ENCODE measurements around the gene RALBP1. TPM values are rescaled to one million over a fixed set of nuclear protein-coding genes. Genes with fewer than 3 reads are reported as not detected.

RALBP1 gene
- total and polyA plus RNA-seq, 9 of the 15 experiments (the other 6 are each of a cell fraction or from before 2014, with no cell fraction given): 10.9 to 70.0 (median 61.3) TPM

DNA sequence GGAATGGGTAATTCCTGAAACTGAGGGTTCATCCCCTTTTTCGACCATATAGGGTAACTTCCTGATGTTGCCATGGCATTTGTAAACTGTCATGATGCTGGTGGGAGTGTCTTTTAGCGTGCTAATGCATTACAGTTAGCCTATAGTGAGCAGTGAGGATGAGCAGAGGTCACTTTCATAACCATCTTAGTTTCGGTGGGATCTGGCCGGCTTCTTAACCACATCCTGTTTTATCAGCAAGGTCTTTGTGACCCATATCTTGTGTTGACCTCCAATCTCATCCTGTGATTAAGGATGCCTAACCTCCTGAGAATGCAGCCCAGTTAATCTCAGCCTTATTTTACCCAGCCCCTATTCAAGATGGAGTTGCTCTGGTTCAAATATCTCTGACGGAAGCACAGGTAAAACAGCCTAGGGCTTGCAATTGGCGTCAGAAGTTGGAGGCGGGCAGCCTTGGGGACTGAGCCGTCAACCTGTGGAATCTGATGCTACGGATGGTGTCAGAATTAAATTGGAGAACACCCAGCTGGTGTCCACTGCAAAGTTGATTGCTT, 19.5 kb downstream of the RALBP1 start (continued):
- TF ChIP-seq TAF9B (IDR thresholded peaks at IDR 0.05; ENCODE audit: partially characterized antibody): no peak
- no peak for TF ChIP-seq XRCC4 (IDR thresholded peaks at IDR 0.05; ENCODE audit: extremely low read depth, insufficient read depth, insufficient read length)
- no peak for TF ChIP-seq ZNF197 (CRISPR knock-in tag; IDR thresholded peaks at IDR 0.05; ENCODE audit: low read depth)
- no peak for TF ChIP-seq FOXM1 (IDR thresholded peaks at IDR 0.05; ENCODE audit: low read depth)
- TF ChIP-seq FOXM1 (CRISPR knock-in tag; IDR thresholded peaks at IDR 0.05; ENCODE audit: low read depth): no peak
- no peak for TF ChIP-seq ELF2 (CRISPR knock-in tag; IDR thresholded peaks at IDR 0.05)
- no peak for TF ChIP-seq HIVEP1 (CRISPR knock-in tag; IDR thresholded peaks at IDR 0.05)
- no peak for TF ChIP-seq SLC30A9 (CRISPR knock-in tag; IDR thresholded peaks at IDR 0.05)
- TF ChIP-seq HDAC2 (IDR thresholded peaks at IDR 0.05): 0 out of 2 replicates have a peak, but pooled peaks have one; percentile 46
- no peak for TF ChIP-seq RBM34 (IDR thresholded peaks at IDR 0.05; ENCODE audit: borderline replicate concordance, insufficient read depth, low read length)
- TF ChIP-seq MTA3 (IDR thresholded peaks at IDR 0.05; ENCODE audit: borderline replicate concordance): no peak
- TF ChIP-seq, protein P1, sequence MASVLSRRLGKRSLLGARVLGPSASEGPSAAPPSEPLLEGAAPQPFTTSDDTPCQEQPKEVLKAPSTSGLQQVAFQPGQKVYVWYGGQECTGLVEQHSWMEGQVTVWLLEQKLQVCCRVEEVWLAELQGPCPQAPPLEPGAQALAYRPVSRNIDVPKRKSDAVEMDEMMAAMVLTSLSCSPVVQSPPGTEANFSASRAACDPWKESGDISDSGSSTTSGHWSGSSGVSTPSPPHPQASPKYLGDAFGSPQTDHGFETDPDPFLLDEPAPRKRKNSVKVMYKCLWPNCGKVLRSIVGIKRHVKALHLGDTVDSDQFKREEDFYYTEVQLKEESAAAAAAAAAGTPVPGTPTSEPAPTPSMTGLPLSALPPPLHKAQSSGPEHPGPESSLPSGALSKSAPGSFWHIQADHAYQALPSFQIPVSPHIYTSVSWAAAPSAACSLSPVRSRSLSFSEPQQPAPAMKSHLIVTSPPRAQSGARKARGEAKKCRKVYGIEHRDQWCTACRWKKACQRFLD (CRISPR knock-in tag; IDR thresholded peaks at IDR 0.05): peak; percentile 52; the same call in 1 of the 2 replicates
- TF ChIP-seq SMAD4 (CRISPR knock-in tag; conservative IDR thresholded peaks at IDR 0.05): peak; percentile 45; the same call in 1 of the 2 replicates
- TF ChIP-seq, protein P2, sequence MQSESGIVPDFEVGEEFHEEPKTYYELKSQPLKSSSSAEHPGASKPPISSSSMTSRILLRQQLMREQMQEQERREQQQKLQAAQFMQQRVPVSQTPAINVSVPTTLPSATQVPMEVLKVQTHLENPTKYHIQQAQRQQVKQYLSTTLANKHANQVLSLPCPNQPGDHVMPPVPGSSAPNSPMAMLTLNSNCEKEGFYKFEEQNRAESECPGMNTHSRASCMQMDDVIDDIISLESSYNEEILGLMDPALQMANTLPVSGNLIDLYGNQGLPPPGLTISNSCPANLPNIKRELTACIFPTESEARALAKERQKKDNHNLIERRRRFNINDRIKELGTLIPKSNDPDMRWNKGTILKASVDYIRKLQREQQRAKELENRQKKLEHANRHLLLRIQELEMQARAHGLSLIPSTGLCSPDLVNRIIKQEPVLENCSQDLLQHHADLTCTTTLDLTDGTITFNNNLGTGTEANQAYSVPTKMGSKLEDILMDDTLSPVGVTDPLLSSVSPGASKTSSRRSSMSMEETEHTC (IDR thresholded peaks at IDR 0.05): no peak
- TF ChIP-seq BHLHE40 (IDR thresholded peaks at IDR 0.05; ENCODE audit: low read length): no peak
- peak; percentile 76 to 87 for TF ChIP-seq KDM1A (IDR thresholded peaks at IDR 0.05)
- TF ChIP-seq MCM3 (IDR thresholded peaks at IDR 0.05): no peak
- peak; percentile 65; the same call in 1 of the 2 replicates for TF ChIP-seq PTTG1 (tag; IDR thresholded peaks at IDR 0.05; ENCODE audit: low read depth)
- TF ChIP-seq, protein P3, sequence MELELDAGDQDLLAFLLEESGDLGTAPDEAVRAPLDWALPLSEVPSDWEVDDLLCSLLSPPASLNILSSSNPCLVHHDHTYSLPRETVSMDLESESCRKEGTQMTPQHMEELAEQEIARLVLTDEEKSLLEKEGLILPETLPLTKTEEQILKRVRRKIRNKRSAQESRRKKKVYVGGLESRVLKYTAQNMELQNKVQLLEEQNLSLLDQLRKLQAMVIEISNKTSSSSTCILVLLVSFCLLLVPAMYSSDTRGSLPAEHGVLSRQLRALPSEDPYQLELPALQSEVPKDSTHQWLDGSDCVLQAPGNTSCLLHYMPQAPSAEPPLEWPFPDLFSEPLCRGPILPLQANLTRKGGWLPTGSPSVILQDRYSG (tag; conservative IDR thresholded peaks at IDR 0.05; ENCODE audit: low read depth): peak; percentile 49; the same call in 1 of the 2 replicates
- TF ChIP-seq, protein P4, sequence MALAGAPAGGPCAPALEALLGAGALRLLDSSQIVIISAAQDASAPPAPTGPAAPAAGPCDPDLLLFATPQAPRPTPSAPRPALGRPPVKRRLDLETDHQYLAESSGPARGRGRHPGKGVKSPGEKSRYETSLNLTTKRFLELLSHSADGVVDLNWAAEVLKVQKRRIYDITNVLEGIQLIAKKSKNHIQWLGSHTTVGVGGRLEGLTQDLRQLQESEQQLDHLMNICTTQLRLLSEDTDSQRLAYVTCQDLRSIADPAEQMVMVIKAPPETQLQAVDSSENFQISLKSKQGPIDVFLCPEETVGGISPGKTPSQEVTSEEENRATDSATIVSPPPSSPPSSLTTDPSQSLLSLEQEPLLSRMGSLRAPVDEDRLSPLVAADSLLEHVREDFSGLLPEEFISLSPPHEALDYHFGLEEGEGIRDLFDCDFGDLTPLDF (CRISPR knock-in tag; IDR thresholded peaks at IDR 0.05): no peak
- no peak for TF ChIP-seq YY1 (IDR thresholded peaks at IDR 0.05; ENCODE audit: borderline replicate concordance in 1 of 3, control insufficient read depth in 1 of 3, extremely low read depth in 1 of 3, insufficient read depth in 3 of 3, insufficient read length in 1 of 3, insufficient replicate concordance in 2 of 3, low read depth in 1 of 3, low read length in 2 of 3)
- peak in 1 of 2 experiments; percentile 66; a peak in 1 of 4 replicates for TF ChIP-seq TEAD1 (CRISPR knock-in tag; IDR thresholded peaks at IDR 0.05)
- TF ChIP-seq ZBTB17 (CRISPR knock-in tag; IDR thresholded peaks at IDR 0.05): 0 out of 2 replicates have a peak, but pooled peaks have one; percentile 42
- TF ChIP-seq DIDO1 (tag; IDR thresholded peaks at IDR 0.05; ENCODE audit: low read depth): no peak

Data from K562 (cell line).